Gastroesophageal sphincter (tissue), 3 donors: ENCODE data around the gene PHKA1.

Experiments
- CTCF ChIP-seq, 4 experiments: fragments of 200-600 bp in 2 of 4; fragments of 450-650 bp in 2 of 4; sonication (generic) in 1 of 4; IDR thresholded peaks; one replicate each; pipeline ENCODE4 v1.5.1; 2017 to 2019; ENCODE audit warnings: antibody characterized with exemption in 4 of 4, mild to moderate bottlenecking in 2 of 4, moderate library complexity in 2 of 4
- EP300 ChIP-seq: sonication (generic); formaldehyde crosslinking; IDR thresholded peaks from one replicate; pipeline ENCODE4 v1.6.1; 2017; ENCODE audit warnings: antibody characterized with exemption, mild to moderate bottlenecking
- POLR2A ChIP-seq, 2 donors: fragments of 450-650 bp; IDR thresholded peaks; one replicate each; pipeline ENCODE4 v1.6.1; 2017; ENCODE audit warnings: antibody characterized with exemption in 2 of 2, mild to moderate bottlenecking in 2 of 2, moderate library complexity in 1 of 2
- POLR2AphosphoS5 ChIP-seq: sonication (generic); formaldehyde crosslinking; IDR thresholded peaks from one replicate; pipeline ENCODE4 v1.6.1; 2017; ENCODE audit warnings: antibody characterized with exemption

- TF ChIP-seq CTCF (IDR thresholded peaks at IDR 0.05) (no peak), POLR2AphosphoS5 (no peak), EP300 (no peak), POLR2A (IDR thresholded peaks at IDR 0.05) (no peak)
Observed at GRCh38 chrX:72621163-72621562, 92.9 kb downstream of the PHKA1 start.
